T-cell (primary cell): ENCODE measurements around the gene GRM1. TPM values are rescaled to one million over a fixed set of nuclear protein-coding genes. Genes with fewer than 3 reads are reported as not detected.

ENCODE experiments used
- ATAC-seq, 4 experiments: fragments of 200-7000 bp in 3 of 4; fragments of 150-1000 bp in 1 of 4; cut with Tn5 transposase; replicated peaks in 1 of 4; 1 replicate in 3 of 4; 2 replicates in 1 of 4; pipeline ENCODE4 v1.10.0; 2021; ENCODE audit warnings: moderate library complexity in 3 of 4, mild to moderate bottlenecking in 2 of 4, moderate number of reproducible peaks in 1 of 4
- CTCF ChIA-PET, 2 donors: fragments of 300-600 bp; sonication (Branson Sonifier 250); formaldehyde crosslinking; loops; one replicate each; lab custom pipeline; 2022; ENCODE audit warnings: antibody characterized with exemption in 2 of 2; lab: Charles Lee
- POLR2A ChIA-PET, 2 donors: fragments of 300-600 bp; sonication (Branson Sonifier 250); formaldehyde crosslinking; loops; one replicate each; lab custom pipeline; 2022; ENCODE audit warnings: antibody characterized with exemption in 2 of 2; lab: Charles Lee
- DNase-seq, 35 experiments: peaks; one replicate each; pipeline versions ENCODE4 v3.0.0 to v3.0.0-alpha.2; 2013 to 2023
- H3K27ac ChIP-seq: one replicate; pipeline ENCODE4 v1.5.1; 2013; ENCODE audit warnings: low read length
- H3K27me3 ChIP-seq, 2 experiments: replicated peaks in 1 of 2; 1 replicate in 1 of 2; 2 replicates in 1 of 2; pipeline versions ENCODE4 v1.6.1 to v1.7.0; 2013; ENCODE audit warnings: low read length in 1 of 2, mixed read lengths in 1 of 2; ENCODE audit not compliant: control insufficient read depth in 2 of 2, insufficient read depth in 2 of 2; ENCODE audit errors: extremely low read depth in 1 of 2
- H3K36me3 ChIP-seq, 2 donors: 1 replicate in 1 of 2; 2 replicates in 1 of 2; pipeline versions ENCODE4 v1.6.1 to v1.7.0; 2013; ENCODE audit warnings: low read length in 1 of 2; ENCODE audit not compliant: control insufficient read depth in 2 of 2, insufficient read depth in 1 of 2; ENCODE audit errors: extremely low read depth in 1 of 2
- H3K4me1 ChIP-seq, 2 experiments: 1 replicate in 1 of 2; 2 replicates in 1 of 2; pipeline versions ENCODE4 v1.6.1 to v1.7.0; 2013; ENCODE audit warnings: low read length in 2 of 2, mixed read lengths in 1 of 2; ENCODE audit not compliant: insufficient read depth in 2 of 2, control insufficient read depth in 1 of 2; ENCODE audit errors: extremely low read depth in 1 of 2
- H3K4me3 ChIP-seq, 2 donors: 1 replicate in 1 of 2; 2 replicates in 1 of 2; pipeline versions ENCODE4 v1.5.1 to v1.7.0; 2013; ENCODE audit warnings: mild to moderate bottlenecking in 2 of 2, low read length in 1 of 2, moderate library complexity in 1 of 2; ENCODE audit not compliant: control insufficient read depth in 1 of 2; ENCODE audit errors: extremely low read depth in 1 of 2
- H3K9me3 ChIP-seq: 2 replicates; pipeline ENCODE4 v1.7.0; 2013
- H3K27ac Mint-ChIP-seq, 2 donors: one replicate each; pipeline ENCODE4 v1.8.0; 2020 to 2021; ENCODE audit warnings: mild to moderate bottlenecking in 2 of 2, mixed read lengths in 2 of 2
- H3K27me3 Mint-ChIP-seq, 2 donors: one replicate each; pipeline ENCODE4 v1.8.0; 2021 to 2022; ENCODE audit warnings: mixed read lengths in 2 of 2
- H3K36me3 Mint-ChIP-seq: one replicate; pipeline ENCODE4 v1.8.0; 2021; ENCODE audit warnings: mixed read lengths
- H3K4me1 Mint-ChIP-seq, 3 donors: one replicate each; pipeline ENCODE4 v1.8.0; 2020 to 2022; ENCODE audit warnings: mixed read lengths in 3 of 3, mild to moderate bottlenecking in 1 of 3
- H3K4me3 Mint-ChIP-seq, 3 donors: one replicate each; pipeline ENCODE4 v1.8.0; 2020 to 2022; ENCODE audit warnings: mild to moderate bottlenecking in 3 of 3, mixed read lengths in 3 of 3, moderate library complexity in 3 of 3
- H3K9me3 Mint-ChIP-seq, 3 donors: one replicate each; pipeline ENCODE4 v1.8.0; 2020 to 2022; ENCODE audit warnings: mixed read lengths in 3 of 3
- WGBS: methylation state at CpG from one replicate; pipeline ENCODE4 v1.1.5; 2013; ENCODE audit warnings: missing lambda C conversion rate; ENCODE audit not compliant: insufficient coverage; 5-methylcytosine and 5-hydroxymethylcytosine counted together
- total RNA-seq, 35 experiments: library from RNA in 6 of 35; stranded (reverse) in 6 of 35; fragments of 120-200 nt in 1 of 35; gene quantifications; one replicate each; pipeline versions ENCODE4 v1.2.1 to v1.2.4 and lab custom pipeline; 2013 to 2026

GRM1 gene
- total RNA-seq, 5 donors from 2014 or later (not counting 1 experiment from before 2014, with no cell fraction given), result not detected

- H3K27ac ChIP-seq, result no peak overlapping the region
- no peaks in the 10 kb centered on the region for H3K4me1 Mint-ChIP-seq
- no peak overlapping the region for H3K4me3 Mint-ChIP-seq
- DNase-seq (no peak), ATAC-seq (no peak)
- H3K36me3 Mint-ChIP-seq, result no peaks in the 10 kb centered on the region
- no peak overlapping the region for H3K4me3 ChIP-seq
- H3K36me3 ChIP-seq, result no peaks in the 10 kb centered on the region
- H3K9me3 Mint-ChIP-seq, result no peaks in the 10 kb centered on the region
- no peak overlapping the region for H3K27ac Mint-ChIP-seq
- CTCF ChIA-PET, result no interaction called here
- 80% methylated on average over 1 of the region's 5 CpGs for WGBS
- peaks cover 2 to 12% of the 10 kb centered on the region in 2 donors for H3K27me3 Mint-ChIP-seq
- POLR2A ChIA-PET, result no interaction called here
- H3K4me1 ChIP-seq, result no peaks in the 10 kb centered on the region
- H3K27me3 ChIP-seq, result no peaks in the 10 kb centered on the region
- H3K9me3 ChIP-seq, result no peaks in the 10 kb centered on the region
Measured at GRCh38 chr6:146419576-146419975, 390.7 kb downstream of the GRM1 start.

GRCh38 chr6:146420255-146420654 lies 391.4 kb downstream of the GRM1 start:
- ChIA-PET CTCF (no interaction called here), POLR2A (interaction anchor here in 1 of 2 donors (0.6 kb wide), 1 partner anchor 363 kb away, joined by 4 read pairs; no protein-coding TSS in a partner anchor)
- Mint-ChIP-seq H3K36me3 (no peaks in the 10 kb centered on the region), H3K9me3 (no peaks in the 10 kb centered on the region), H3K27ac (no peak overlapping the region), H3K27me3 (peaks cover 2 to 12% of the 10 kb centered on the region in 2 donors), H3K4me3 (no peak overlapping the region), H3K4me1 (no peaks in the 10 kb centered on the region)
- no peak overlapping the region for H3K4me3 ChIP-seq
- no peak overlapping the region for H3K27ac ChIP-seq
- no CpG with 5 or more reads among the region's 3 CpGs for whole genome bisulfite sequencing
- no peaks in the 10 kb centered on the region for H3K9me3 ChIP-seq
- H3K36me3 ChIP-seq, result no peaks in the 10 kb centered on the region
- no peak for DNase-seq
- ATAC-seq, result no peak
- no peaks in the 10 kb centered on the region for H3K4me1 ChIP-seq
- no peaks in the 10 kb centered on the region for H3K27me3 ChIP-seq

GRCh38 chr6:146422789-146423375 lies 394.0 kb downstream of the GRM1 start:
- no peak for ATAC-seq
- no peaks in the 10 kb centered on the region for H3K9me3 ChIP-seq
- no peak overlapping the region for H3K4me3 ChIP-seq
- H3K27me3 ChIP-seq, result no peaks in the 10 kb centered on the region
- no peak overlapping the region for H3K27ac ChIP-seq
- no peaks in the 10 kb centered on the region for H3K4me1 Mint-ChIP-seq
- peaks cover 0 to 9% of the 10 kb centered on the region in 2 donors for H3K27me3 Mint-ChIP-seq
- DNase-seq, result no peak
- WGBS, result 74% methylated on average over 1 of the region's 1 CpG
- no peaks in the 10 kb centered on the region for H3K36me3 ChIP-seq
- H3K4me1 ChIP-seq, result no peaks in the 10 kb centered on the region
- ChIA-PET CTCF (no interaction called here), POLR2A (no interaction called here)
- H3K27ac Mint-ChIP-seq, result no peak overlapping the region
- H3K9me3 Mint-ChIP-seq, result no peaks in the 10 kb centered on the region
- H3K4me3 Mint-ChIP-seq, result no peak overlapping the region
- no peaks in the 10 kb centered on the region for H3K36me3 Mint-ChIP-seq

GRCh38 chr6:146423452-146423851 lies 394.6 kb downstream of the GRM1 start:
- Histone ChIP-seq H3K4me1 (no peaks in the 10 kb centered on the region), H3K27me3 (no peaks in the 10 kb centered on the region), H3K9me3 (no peaks in the 10 kb centered on the region), H3K4me3 (no peak overlapping the region), H3K27ac (no peak overlapping the region), H3K36me3 (no peaks in the 10 kb centered on the region)
- Mint-ChIP-seq H3K36me3 (no peaks in the 10 kb centered on the region), H3K27ac (no peak overlapping the region), H3K9me3 (no peaks in the 10 kb centered on the region), H3K27me3 (peaks cover 0 to 9% of the 10 kb centered on the region in 2 donors), H3K4me3 (no peak overlapping the region), H3K4me1 (no peaks in the 10 kb centered on the region)
- 54% methylated on average over 4 of the region's 6 CpGs for whole genome bisulfite sequencing
- POLR2A ChIA-PET, result no interaction called here
- ATAC-seq (no peak), DNase-seq (no peak)
- CTCF ChIA-PET, result interaction anchor here in 1 of 2 donors (0.6 kb wide), 1 partner anchor 117 kb away, joined by 4 read pairs; no protein-coding TSS in a partner anchor

GRCh38 chr6:146426516-146426915 lies 397.7 kb downstream of the GRM1 start:
- H3K9me3 Mint-ChIP-seq, result no peaks in the 10 kb centered on the region
- ATAC-seq, result no peak
- no peak for DNase-seq
- H3K4me1 ChIP-seq, result no peaks in the 10 kb centered on the region
- no peak overlapping the region for H3K4me3 Mint-ChIP-seq
- H3K27me3 Mint-ChIP-seq, result peaks cover 0 to 4% of the 10 kb centered on the region in 2 donors
- ChIA-PET CTCF (no interaction called here), POLR2A (no interaction called here)
- no peaks in the 10 kb centered on the region for H3K27me3 ChIP-seq
- H3K4me1 Mint-ChIP-seq, result no peaks in the 10 kb centered on the region
- no peak overlapping the region for H3K27ac Mint-ChIP-seq
- H3K27ac ChIP-seq, result no peak overlapping the region
- H3K9me3 ChIP-seq, result no peaks in the 10 kb centered on the region
- 73% methylated on average over 2 of the region's 7 CpGs for WGBS
- no peaks in the 10 kb centered on the region for H3K36me3 ChIP-seq
- H3K36me3 Mint-ChIP-seq, result no peaks in the 10 kb centered on the region
- H3K4me3 ChIP-seq, result no peak overlapping the region

- Histone ChIP-seq H3K4me3 (no peak overlapping the region), H3K9me3 (no peaks in the 10 kb centered on the region), H3K27me3 (peaks cover 0 to 8% of the 10 kb centered on the region in 2 experiments), H3K4me1 (no peaks in the 10 kb centered on the region), H3K36me3 (no peaks in the 10 kb centered on the region), H3K27ac (no peak overlapping the region)
- ChIA-PET CTCF (no interaction called here), POLR2A (no interaction called here)
- no peaks in the 10 kb centered on the region for H3K4me1 Mint-ChIP-seq
- no peak for ATAC-seq
- no peak overlapping the region for H3K27ac Mint-ChIP-seq
- peaks cover 9 to 11% of the 10 kb centered on the region in 2 donors for H3K27me3 Mint-ChIP-seq
- DNase-seq, result no peak
- H3K4me3 Mint-ChIP-seq, result no peak overlapping the region
- no peaks in the 10 kb centered on the region for H3K36me3 Mint-ChIP-seq
- no peaks in the 10 kb centered on the region for H3K9me3 Mint-ChIP-seq
- no CpG with 5 or more reads among the region's 4 CpGs for WGBS
Measured at GRCh38 chr6:146429831-146430230, 401.0 kb downstream of the GRM1 start.
